Activated CD8-positive, alpha-beta memory T cell treated with anti-CD3 and anti-CD28 coated beads for 24 hours (primary cell): Measurements from ENCODE around the gene ZNF500.

Source experiments
- DNase-seq: peaks from one replicate; pipeline ENCODE4 v3.0.0-alpha.2; 2020

Gene ZNF500

GRCh38 chr16:4766875-4767628 lies at the start of gene ZNF500:
TSS of gene ZNF500 (minus strand) at chr16:4767162. CDS start at chr16:4765978, 1,184 bp downstream.
- DNase-seq, result peak; percentile 100

DNA sequence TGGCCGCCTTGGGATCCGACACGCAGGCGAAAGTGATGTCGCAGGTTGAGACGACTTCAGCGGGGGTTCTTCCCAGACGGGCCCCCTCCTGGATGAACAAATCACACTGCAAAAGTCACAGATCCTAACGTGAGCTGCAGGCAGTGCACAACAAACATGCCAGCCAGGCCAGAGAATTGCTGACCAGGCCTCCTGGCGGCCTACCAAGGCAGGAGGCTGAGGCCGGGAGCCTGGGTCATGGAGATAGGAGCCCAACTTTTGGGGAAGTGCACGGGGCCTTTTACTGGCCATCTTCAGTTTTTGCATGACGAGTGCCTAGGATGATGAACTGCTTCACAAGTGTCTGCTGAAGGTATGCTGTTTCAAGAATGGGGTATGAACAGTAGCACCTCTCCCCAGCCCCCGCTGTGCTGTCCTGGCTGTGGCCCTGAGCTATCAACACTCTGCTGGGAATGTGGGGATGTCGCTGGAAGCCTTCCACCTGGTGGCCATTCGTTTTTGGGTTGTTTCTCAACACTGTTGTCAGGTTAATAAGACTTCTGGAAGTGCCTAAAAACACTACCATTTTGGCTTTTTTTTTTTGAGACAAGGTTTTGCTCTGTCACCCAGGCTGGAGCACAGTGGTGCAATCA lies 47.7 kb upstream of the ZNF500 start:
- no peak for DNase-seq

DNA sequence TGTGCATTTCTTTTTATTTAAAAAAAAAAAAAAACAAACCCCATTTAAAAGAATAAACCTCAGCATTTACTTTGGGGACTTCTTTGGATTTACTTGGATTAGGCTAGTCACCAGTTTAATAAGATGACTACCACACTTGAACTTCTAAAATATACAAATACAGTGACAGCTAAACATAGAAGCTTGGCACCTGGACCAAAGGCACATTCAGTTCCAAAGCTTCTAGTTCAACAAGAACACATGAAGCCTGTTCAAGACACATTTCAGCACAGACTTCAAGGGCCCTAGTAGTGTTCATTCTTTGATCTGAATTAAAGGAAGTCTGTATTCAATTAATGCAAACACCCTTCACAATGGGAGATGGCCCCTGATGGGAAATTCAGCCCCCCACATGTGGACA lies 47.1 kb upstream of the ZNF500 start:
- no peak for DNase-seq

GRCh38 chr16:4813251-4814003 lies 46.5 kb upstream of the ZNF500 start:
- no peak for DNase-seq

DNA sequence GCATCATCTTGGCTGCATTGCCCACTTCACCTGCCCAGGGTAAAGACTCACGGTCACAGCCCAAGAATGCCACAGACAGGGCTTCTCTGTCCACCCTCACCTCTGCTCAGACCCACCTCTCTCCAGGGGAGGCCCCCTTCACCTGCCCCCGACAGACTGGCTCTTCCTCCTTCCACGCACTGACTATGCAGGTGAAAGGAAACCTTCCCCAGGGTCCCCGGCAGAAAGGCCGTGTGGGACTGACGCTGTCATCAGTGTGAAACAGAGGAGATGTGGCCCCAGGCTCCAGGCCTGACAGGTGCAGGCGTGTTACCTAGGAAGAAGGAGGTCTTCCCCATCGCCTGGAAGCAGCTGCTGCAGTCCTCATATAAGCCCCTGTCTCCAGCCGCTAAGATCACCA lies 44.8 kb upstream of the ZNF500 start:
- no peak for DNase-seq

DNA sequence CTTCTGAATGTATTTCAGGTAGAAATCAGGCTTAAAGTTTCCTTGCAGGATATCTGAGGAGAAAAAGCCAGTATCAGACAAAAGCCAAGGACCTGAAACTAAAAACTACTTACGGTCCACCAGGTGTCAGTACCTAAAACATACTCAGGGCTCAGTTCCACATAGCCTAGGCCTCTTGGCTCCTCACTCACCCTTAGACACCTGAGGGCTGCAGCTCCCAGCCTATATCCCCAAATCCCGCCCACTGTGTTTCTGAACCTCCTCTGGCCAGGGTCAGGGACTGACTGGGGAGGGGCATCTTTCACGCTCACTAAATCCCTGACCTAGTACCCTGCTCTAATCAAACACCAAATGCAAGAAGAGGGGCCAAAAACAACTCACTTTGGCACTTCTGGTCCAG lies 44.3 kb upstream of the ZNF500 start:
- DNase-seq, result no peak

DNA sequence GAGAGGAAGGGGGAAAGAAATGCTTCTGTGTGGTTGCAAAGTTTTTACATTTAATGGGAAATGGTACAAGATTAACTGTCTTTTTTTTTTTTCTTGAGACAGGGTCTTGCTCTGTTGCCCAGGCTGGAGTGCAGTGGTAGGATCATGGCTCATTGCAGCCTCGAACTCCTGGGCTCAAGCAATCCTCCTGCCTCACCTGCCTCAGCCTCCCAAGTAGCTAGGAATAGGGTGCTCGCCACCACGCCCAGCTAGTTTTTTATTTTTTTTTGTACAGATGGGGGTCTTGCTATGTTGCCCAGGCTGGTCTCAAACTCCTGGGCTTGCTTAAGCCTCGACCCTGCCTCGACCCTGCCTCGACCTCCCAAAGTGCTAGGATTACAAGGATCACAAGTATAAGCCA lies 39.3 kb upstream of the ZNF500 start:
- no peak for DNase-seq

- DNase-seq, result no peak
Measured at GRCh38 chr16:4805231-4805630, 38.3 kb upstream of the ZNF500 start.

DNA sequence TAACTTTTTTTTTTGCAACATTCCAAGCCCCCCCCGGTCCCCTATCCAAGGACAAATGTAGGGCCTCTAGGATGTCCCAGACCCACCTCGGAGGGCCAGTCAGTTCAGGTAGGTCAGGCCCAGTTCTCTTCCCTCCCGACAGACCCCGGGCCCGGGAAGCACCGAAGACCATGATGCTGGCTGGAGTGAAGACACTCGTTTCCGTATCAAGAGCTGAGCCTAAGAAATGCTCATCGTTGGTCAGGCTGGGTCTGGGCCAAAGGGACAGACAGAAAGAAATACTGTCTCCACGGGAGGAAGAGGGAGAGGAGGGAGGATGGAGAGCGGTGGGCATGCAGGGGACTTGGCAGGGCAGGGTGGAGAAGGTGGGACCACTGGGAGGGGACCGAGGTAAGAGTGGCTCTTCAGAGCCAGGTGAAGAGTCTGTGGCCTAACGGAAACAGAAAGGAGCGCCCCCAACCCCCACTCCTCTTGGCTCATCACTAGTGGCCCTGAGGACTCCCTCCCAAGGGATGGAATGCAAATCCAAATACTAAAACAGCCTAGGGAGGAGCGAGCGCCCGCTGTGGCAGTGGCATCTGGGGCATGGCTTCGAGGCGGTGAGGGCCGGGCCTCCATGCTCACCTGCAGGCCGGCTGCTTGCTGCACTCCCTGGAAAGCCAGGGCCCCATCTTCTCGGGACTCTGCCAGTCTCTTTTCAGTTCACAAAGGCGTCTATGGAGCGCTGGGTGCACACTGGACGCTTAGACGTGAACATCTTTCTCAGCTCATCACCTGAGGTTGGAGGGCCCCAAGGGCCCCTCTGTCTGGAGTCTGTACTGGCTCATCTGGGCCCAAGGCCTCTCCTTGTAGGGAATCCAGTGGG lies 37.2 kb upstream of the ZNF500 start:
- no peak for DNase-seq

- DNase-seq, result no peak
Measured at GRCh38 chr16:4803401-4803844, 36.5 kb upstream of the ZNF500 start.

GRCh38 chr16:4802659-4803287 lies 35.8 kb upstream of the ZNF500 start:
- DNase-seq, result peak; percentile 98

- DNase-seq, result peak; percentile 87
Measured at GRCh38 chr16:4801962-4802658, 35.1 kb upstream of the ZNF500 start, which contains the start of gene ROGDI. TSS of gene ROGDI (minus strand) at chr16:4802633. CDS start at chr16:4802571, 62 bp downstream.

DNA sequence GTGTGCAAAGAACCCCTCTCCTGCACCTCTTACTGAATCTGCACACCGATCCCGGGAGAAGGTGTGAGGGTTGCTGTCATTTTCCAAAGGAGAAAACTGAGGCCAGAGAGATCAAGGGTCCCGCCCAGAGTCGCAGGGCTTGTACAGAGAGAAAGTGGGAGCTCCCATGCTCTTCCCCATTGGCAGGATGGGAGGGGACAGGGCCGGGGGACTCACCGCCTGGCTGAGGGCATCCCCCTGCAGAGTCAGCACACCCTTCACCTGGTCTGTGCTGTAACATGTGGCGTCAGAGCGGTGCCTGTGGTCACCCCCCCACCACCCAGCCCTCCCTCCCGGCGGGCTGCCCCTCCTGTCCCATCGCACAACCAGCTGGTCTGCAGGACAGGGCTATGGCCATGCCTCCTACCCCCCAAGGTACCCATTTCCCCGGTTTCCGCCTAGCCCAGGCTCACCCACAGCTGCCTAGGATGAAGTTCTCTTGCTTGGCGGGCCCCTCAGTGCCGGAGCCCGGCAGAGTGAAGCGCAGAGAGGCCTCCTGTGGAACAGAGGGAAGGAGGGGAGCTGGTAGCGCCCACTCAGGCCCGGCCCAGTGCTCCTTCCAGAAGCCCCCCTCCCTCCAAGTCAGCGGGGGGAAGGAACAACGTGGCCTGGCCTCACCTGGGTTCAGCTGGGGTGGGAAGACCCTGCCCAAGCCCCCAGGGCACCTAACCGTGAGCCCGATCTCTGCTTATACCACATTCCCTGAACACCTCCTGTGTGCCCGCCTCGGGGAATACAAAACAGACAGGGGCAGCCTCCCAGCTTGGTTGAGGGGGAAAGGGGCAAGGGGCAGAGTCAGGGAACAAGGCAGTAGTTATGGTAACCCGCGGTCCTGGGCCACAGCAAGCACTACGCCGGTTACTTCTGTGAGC lies 34.3 kb upstream of the ZNF500 start:
- DNase-seq, result no peak

- no peak for DNase-seq
Measured at GRCh38 chr16:4800290-4801041, 33.5 kb upstream of the ZNF500 start.

- DNase-seq, result no peak
Measured at GRCh38 chr16:4799171-4799855, 32.4 kb upstream of the ZNF500 start.

- DNase-seq, result no peak
Measured at GRCh38 chr16:4798456-4798855, 31.5 kb upstream of the ZNF500 start.

DNA sequence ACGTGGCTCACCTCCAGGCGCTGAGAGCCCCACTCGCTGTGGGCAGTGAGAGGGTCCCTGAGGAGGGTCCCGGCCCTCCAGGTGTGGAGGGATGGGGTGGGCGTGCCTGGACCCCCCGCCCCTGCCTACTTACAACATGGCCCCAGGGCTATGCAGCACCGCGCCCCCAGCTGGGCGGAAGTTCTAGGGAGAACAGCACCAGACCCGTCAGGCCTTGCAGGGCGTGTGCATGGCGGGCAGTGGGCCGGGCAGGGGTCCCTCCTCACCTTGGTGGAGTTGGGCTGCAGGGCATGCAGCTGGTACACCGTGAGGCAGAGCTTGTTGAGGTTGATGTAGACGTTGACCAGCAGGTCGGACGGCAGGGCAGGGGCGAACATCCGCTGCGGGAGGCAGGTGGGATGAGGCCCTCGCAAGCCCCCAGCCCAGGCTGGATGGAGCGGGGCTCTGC lies 30.9 kb upstream of the ZNF500 start:
- no peak for DNase-seq

DNA sequence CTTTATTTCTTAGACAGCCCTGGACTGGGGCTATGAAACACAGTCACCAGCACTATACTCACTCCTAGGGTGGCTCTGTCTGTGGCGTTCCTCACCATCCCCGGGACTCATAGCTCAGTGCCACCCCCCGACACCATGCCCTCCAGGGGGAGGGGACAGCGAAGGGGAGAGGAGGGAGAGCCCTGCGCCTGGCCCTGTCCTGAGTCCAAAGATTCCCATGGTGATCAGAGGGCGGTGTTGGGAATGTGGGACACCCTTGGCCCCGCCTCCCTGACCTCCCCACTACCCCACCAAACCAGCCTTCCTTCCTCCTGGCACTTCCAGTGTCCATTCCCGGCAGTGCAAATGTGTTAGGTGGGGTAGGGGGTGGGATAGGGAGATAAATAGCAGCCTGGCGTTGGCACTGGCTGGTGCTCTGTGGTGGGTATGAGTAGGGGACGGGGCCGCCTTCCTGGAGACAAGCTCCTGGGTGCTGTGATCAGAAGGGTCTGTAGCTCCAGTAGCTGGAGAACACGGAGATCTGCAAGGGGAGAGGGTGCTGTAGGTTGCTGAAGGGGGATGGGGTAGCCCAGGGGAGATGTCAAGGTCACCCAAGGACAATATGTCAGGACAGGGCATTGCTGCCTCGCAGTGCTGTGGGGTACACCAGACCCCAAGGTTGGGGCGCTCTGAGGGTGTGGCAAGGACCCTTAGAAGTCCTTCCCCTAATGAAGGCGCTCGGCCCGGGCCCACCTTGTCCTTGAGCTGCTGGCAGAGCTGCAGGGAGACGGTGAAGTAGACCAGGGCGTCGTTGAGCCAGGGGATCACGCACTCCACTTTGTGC lies 30.2 kb upstream of the ZNF500 start:
- DNase-seq, result no peak
